NOMO-1 treated with DMSO at 0.1 percent for 48 hours (cell line): ENCODE data around the gene MT1B.
"Not testable (repeated sequence)": the region's sequence is repeated elsewhere in the genome, so short reads cannot be mapped to it uniquely, and the experiment has no call there.

ENCODE experiments used
- DNase-seq: peaks from one replicate; lab custom pipeline; 2025; ENCODE audit not compliant: unreplicated experiment; lab: John Stamatoyannopoulos, UW

MT1B gene

GRCh38 chr16:56665286-56666261, 13.9 kb downstream of the MT1B start:
- DNase-seq: not testable (repeated sequence)

- DNase-seq: peak; percentile 83
These were observed 16.2 kb downstream of the MT1B start, which contains the start of gene MT1G for GRCh38 chr16:56667581-56668571. TSS of gene MT1G (minus strand) at chr16:56668065. CDS start at chr16:56667993, 72 bp downstream.

GRCh38 chr16:56669005-56669839, 17.5 kb downstream of the MT1B start, which contains the start of gene MT1H:
TSS of gene MT1H (plus strand) at chr16:56669814. CDS start at chr16:56669885, 71 bp downstream.
- DNase-seq: peak; percentile 68

GRCh38 chr16:56669840-56670619, 18.3 kb downstream of the MT1B start:
- DNase-seq: peak; percentile 35

- no peak for DNase-seq
These were observed 18.9 kb downstream of the MT1B start for GRCh38 chr16:56670620-56670934.

- not testable (repeated sequence) for DNase-seq
These were observed 20.0 kb downstream of the MT1B start for GRCh38 chr16:56671691-56672090.

- DNase-seq: not testable (repeated sequence)
These were observed 20.5 kb downstream of the MT1B start for GRCh38 chr16:56672171-56672570.

GRCh38 chr16:56672761-56673536, 21.3 kb downstream of the MT1B start:
- no peak for DNase-seq

GRCh38 chr16:56673921-56674320, 22.2 kb downstream of the MT1B start:
- DNase-seq: peak; percentile 58

GRCh38 chr16:56674570-56674969, 22.9 kb downstream of the MT1B start:
- not testable (repeated sequence) for DNase-seq

GRCh38 chr16:56675685-56676210, 24.1 kb downstream of the MT1B start:
- DNase-seq: no peak

GRCh38 chr16:56677474-56677873, 25.8 kb downstream of the MT1B start:
- no peak for DNase-seq

- DNase-seq: no peak
These were observed 27.5 kb downstream of the MT1B start for GRCh38 chr16:56679078-56679730.

- peak; percentile 48 for DNase-seq
These were observed 28.1 kb downstream of the MT1B start for GRCh38 chr16:56679818-56680217.

GRCh38 chr16:56681939-56682702, 30.4 kb downstream of the MT1B start, which contains the start of gene MT1X:
TSS of gene MT1X (plus strand) at chr16:56682470. CDS start at chr16:56682541, 71 bp downstream.
- DNase-seq: peak; percentile 86

- DNase-seq: peak; percentile 19
These were observed 31.2 kb downstream of the MT1B start for GRCh38 chr16:56682703-56683397.
